Nucleus accumbens (tissue), 56 donors: ENCODE measurements around the gene METTL17.
A peak's percentile ranks its signal among the peaks of the same experiment; 100 is the strongest.
"Not testable (repeated sequence)": the region's sequence is repeated elsewhere in the genome, so short reads cannot be mapped to it uniquely, and the experiment has no call there.

Experiments used
- DNase-seq, 56 donors: peaks; one replicate each; lab custom pipeline; 2025; lab: John Stamatoyannopoulos, UW

The METTL17 gene

DNA sequence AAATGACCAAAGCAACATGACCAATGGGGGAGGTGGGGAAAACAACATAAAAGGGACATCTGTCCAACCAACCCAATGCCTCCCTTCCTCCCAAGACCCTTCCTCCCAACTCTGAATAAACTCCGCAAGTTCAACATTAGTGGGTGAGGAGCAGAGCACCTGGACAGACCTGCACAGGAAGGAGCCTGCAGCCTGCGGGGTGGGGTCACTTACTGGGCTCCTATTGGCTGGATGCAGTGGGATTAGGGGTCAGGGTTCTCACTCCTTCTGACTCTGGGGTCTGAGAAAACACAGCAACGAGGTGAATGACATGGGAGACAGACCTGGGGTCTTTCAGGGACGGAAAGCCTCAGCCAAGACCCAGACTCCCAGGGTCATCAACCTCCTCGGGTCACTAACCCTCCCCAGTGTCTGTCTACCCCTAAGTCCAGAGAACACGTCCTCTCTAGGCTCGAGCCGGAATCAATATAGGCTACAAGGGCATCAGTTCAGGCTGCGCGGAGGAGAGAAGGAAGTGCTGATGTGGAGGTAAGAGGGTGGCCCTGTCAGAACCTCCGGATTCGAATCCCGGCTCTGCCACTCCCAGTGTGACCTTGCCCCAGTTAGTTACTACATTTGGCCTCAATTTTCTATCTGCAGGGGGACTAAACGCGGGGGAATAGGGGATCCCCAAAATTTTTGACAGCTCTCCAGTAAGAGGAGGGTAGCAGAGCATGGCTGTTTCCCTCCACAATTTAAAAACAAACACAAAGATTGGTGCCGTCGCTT lies 34.2 kb downstream of the METTL17 start:
- no peak for DNase-seq

DNA sequence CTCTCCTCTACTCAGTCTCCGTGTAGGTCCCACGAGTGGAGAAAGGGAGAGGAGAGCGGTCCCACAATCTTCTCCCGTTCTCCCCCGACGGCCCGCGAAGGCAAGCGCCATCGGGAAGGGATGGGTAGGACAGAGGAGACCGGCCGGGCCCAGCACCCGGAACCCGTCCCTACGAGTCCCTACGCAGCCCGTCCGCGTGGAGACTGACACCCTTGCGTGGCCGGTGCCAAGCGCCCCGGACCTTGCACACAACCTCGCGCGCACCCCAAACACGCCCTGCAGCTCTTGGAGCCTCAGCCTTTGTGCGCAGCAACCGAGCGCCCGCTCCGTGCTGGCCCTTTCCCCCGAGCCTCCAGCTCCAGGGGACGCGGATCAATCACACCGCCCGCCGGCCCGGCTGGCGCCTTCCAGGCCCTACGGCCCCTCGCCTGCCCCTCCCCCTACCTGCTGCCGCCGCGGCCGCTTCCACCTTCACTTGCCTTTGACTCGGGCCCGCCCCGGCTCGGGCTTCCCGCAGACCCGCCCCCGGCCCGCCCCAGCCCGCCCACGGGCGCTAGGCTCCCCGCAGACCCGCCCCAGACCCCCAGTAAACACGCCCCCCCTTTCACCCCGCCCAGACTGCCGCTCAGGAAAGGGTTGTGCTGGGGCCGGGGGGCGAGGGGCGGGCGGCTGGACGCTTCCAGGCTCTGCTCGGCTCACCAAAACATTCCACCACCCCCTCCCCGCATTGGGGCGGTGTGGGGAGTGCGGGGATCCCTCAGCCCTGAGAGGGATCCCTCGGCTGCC lies 35.0 kb downstream of the METTL17 start, which contains the start of gene NDRG2:
Gene NDRG2 (minus strand): TSS at position 477 of the 786 bp plus-strand sequence. CDS start 1,746 bp downstream, outside the sequence.
- peak in 53 of 56 donors; percentile 45 to 93 (median 78) for DNase-seq

DNA sequence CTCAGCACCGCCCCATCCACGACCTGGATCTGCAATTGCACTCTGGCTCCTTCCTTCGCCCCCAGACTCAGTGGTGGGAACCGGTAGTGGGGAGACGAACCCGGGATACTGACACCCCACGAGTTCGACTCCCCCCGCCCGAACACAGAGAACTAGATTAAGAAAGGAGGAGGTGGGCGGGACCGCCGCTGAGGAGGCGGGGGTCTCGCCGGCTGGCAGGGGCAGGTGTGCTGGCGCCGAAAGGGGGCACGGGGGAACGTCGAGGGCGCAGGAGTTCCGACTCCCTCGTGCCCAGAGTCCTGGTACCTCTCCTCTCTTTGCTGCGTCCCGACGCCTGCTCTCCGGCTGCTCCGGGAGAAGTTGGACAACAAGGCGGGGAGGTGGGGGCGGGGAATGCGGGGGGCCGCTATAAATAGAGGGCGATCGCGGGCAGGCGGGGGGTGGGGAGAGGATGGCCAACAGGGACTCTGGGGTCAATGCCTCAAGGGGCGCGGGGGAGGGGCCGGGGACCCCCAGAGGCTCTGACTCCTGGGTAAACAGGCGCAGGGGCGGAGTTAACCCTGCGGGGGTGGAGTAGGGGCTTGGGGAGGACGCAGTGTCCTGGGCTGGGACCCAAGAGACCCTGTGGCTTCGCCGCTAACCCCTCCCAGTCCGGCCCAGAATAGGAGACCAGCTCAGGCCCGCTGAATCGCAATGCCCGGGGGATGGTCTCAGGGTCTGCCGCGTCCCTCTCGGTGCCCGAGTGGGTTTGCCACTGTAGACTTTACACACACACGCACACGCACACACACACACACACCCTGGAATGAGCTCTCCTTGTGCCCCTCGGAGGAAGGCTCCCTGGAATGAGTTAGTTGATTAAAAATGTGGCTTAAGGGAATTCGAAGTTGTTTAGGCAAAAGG lies 35.8 kb downstream of the METTL17 start:
- DNase-seq, result peak; percentile 35 to 96 (median 86)

DNA sequence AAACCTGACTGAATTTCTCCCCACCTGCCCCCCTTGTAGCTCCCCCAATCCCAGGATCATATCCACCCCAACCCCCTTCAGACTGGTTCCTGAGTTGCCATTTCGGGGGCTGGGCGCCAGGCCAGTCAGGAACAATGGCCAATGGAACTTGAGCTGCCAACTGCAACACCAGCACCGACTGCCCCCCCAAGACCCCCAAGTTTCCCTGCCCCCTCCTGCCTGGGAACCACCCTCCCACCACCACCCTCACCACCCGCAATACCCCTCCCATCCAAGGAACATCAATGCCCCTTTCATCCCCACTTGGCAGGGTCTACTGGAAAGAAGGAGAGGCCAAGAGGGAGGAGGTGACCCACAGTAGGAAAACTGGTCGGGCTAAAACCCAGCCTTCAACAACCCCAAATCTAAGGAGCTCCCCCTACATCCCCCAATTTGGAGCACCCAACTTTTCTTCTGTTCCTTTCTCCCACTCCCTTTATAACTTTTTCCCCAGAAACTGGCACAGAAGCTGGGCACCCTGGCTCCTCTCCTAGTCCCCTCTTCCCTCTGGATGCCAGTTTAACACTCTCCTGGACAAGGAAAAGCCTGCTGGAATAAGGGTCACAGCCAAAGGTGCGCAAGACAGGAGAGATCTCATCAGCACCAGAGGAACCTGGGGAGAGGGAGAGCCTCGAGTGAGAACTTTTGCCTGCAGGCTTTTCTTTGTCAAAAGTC lies 36.7 kb downstream of the METTL17 start:
- DNase-seq, result peak in 55 of 56 donors; percentile 43 to 94 (median 85)

DNA sequence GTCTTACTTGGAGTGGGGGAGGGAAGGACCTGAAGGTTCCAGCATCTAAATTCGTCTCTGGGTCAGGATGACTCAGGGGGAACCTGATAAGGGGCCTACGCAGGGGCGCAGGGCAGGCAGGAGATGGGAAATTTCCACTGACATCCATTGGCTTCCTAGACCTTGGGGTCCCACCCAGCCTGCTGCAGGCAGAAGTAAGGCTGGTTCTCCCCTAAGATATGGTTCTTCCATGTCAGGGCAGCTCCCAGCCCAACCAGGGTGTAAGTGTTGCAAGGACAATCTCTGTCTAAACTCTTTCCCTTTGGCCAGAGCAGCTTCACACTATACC lies 37.2 kb downstream of the METTL17 start:
- DNase-seq, result peak in 4 of 56 donors; percentile 37 to 66 (median 50)

DNA sequence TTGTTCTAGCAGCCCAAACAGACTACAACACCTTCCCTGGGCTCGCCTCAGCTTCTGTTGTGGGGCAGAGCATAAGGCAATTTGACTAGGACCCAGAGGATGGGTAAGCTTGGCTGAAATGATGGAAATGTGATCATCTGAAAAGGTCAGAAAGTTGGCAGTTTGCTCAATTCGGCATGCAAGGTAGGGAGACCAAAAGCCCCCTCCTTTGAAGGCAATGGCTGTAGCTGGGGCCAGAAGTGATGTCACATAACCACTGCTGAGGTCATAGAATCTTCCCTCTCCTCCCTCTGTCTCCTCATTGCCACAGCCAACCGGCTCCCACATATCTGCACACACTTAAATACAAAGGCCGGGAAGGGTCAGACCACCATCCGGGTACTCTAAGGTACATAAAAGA lies 40.1 kb downstream of the METTL17 start, which contains the start of gene TPPP2:
Gene TPPP2 (plus strand): TSS at position 301 of the 400 bp plus-strand sequence. CDS start 365 bp downstream, outside the sequence.
- DNase-seq, result no peak

DNA sequence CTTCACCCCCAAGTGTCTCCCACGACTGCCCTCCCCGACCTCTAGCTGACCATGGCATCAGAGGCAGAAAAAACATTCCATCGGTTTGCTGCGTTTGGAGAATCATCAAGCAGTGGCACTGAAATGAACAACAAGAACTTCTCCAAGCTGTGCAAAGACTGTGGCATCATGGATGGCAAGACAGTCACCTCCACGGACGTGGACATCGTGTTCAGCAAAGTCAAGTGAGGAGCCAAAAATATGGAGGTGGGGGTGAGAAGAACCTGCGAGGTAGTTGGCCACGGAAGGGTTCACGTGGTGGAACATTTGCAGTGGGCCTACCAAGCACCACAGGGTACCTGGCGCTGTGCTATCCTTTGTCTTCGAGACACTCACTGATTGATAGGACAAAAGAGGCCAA lies 40.8 kb downstream of the METTL17 start:
- DNase-seq, result no peak

DNA sequence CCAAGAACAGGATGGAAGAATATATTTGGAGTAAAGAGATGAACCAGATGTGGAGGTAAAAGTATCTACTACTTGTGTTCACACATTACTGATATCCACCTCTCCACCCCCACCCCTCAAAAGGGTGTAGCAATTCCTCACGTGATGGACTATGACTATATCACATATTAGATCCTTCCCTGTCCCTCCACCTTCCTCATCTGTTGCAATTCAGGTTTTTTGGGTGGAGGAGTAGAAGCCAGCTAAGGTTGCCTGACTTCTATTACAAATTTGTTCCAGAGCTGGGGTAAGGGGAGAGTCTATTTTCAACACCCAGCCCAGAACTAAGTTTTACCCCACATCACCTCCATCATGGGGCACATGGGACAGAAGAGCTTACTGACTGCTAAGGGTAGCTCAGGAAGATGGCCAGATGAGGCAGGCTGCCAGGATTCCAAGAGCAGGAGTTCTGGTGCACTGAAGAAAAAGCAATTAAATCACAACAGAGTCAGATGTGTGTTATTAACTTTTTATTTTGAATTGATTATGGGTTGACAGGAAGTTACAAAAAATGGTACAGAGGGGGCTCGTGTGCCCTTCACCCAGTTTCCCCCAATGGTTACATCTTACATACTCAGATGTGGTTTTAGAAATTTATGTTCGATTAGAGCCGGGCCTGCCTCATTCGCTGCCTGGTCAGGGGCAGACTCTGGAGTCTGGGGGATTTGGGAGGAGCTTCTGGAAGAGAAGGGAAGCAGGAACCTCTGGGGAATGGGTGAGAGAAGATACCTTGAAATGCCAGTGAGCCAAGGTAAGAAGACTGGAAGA lies 42.7 kb downstream of the METTL17 start:
- DNase-seq, result peak in 3 of 56 donors; percentile 4 to 26 (median 17)

DNA sequence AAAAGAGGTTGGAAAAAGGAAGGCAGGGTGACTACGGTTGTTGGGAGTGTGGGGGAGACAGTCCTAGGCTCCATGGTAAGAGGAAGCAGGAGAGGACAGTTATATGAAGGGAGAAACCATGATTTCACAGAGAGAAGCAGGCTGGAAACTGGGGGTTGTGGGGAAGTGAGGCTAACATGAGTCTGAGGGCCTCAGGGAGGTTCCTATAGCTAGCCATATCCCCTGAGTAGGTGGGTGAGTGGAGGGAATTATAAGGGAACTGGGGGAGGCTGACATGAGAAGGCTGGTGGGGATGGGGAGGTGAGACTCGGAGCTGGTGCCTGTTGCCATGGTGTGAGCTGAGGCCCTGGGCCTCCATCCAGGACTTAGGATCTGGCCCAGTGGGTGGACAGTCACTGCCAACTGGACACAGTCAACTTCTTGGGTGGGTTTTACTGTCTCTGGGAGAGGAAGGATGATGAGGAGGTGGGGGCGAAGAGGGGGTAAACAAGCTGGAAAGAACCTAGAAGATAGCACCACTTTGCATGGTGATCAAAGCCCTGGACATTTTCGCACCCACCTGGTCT lies 43.4 kb downstream of the METTL17 start:
- DNase-seq, result peak in 9 of 56 donors; percentile 7 to 36 (median 23)

DNA sequence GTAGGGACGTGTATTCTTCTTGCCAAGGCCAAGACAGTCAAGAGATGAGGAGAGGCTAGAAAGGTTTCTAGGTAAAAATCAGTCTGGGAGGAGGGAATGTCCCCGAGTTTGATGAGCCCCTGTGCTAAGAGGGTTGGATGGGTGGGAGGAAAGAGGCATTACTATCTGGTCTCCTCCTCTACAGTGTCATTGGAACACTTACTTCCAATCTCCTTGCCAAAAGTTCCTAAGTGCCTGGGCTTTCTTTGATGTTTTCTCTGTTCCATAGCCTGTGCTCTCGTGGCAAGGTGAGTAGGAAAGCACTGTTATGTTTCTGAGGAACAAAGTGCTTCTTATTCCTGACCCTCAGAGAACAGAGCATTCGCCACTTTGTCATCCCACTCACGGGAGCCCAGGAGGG lies 44.9 kb downstream of the METTL17 start, which contains the start of gene RNASE13:
Gene RNASE13 (minus strand): TSS at position 101 of the 400 bp plus-strand sequence. CDS start 519 bp downstream, outside the sequence.
- no peak for DNase-seq

DNA sequence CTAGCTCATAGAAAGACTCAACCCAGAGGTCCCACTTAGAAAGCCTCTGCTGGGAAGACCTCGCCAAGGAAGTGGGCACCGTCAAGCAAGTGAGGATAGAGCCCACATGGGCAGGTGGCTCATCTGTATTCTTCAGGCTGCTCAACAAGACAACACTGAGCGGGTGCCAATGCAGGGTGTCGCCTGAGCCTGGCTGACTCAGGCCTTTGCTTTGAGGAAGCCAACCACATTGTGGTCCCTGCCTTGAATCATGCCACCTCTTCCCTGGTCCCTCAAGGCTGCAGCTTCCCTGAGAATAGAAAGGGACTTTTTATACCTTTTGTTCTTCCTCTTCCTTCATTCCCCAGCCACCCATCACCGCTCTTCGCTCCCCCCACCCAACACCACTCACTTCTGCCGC lies 47.0 kb downstream of the METTL17 start:
- peak in 4 of 56 donors; percentile 8 to 42 (median 26) for DNase-seq

DNA sequence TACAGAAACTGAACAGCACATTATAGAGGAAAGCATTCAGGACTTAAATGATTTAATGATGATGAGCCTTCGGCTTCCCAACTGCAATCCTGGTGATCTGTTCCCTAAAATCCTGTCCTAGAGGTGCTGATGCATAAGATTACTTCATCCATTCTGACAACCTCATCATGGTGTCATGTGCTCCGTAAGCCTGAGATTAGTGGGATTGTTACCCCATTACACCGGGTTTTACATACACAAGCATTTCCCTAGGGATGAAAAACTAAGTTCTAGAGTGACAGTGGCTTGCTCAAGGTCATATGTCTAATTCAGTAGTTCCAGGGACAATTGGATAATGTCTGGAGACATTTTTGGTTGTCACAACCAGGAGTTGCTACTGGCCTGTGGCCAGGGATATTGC lies 47.4 kb downstream of the METTL17 start:
- DNase-seq, result no peak

DNA sequence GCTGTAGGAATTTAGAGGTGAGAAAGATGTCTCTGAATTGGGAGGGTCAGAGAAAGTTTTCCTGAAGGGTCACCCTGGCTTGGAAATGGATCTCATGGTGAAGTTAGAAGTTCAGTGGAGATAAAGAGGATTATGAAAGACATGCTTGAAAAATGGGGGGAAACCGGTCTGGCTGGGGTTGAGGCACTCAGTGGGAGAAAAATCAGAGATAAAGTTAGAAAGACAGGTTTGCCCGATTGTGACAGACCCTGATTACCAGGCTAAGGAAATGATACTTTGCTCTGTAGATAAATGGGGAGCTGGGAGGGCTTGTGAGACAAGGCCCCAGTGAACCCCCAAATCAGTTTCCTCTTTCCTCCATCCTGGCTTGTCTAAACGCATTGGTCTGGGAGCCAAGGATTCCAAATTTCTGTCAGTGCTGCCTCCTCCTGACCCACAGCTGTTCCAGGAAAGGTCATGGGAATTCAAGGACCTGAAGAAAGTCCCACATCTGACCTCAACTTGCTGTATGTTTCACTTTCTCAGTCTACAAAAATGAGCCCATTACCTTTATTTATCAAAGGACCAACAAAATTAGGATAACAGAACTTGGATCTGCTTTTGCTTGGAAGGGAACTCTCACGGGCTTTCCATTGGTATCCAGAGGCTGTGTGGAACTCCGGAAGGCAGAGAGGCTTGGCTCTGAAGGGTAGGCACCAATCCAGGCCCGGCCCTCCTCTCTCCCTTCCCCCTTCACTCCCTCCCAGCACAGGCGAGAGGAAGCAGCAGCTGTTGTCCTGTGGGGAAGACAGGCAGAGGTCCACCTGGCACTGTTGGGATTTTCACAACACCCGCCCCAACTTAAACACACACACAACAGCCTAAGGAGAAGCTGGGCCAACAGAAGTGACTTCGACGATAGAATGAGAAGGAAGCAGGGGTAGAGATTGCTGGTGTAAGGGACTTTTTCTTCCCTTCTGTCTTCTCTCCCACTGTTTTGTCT lies 49.0 kb downstream of the METTL17 start:
- peak in 55 of 56 donors; percentile 19 to 90 (median 77) for DNase-seq

DNA sequence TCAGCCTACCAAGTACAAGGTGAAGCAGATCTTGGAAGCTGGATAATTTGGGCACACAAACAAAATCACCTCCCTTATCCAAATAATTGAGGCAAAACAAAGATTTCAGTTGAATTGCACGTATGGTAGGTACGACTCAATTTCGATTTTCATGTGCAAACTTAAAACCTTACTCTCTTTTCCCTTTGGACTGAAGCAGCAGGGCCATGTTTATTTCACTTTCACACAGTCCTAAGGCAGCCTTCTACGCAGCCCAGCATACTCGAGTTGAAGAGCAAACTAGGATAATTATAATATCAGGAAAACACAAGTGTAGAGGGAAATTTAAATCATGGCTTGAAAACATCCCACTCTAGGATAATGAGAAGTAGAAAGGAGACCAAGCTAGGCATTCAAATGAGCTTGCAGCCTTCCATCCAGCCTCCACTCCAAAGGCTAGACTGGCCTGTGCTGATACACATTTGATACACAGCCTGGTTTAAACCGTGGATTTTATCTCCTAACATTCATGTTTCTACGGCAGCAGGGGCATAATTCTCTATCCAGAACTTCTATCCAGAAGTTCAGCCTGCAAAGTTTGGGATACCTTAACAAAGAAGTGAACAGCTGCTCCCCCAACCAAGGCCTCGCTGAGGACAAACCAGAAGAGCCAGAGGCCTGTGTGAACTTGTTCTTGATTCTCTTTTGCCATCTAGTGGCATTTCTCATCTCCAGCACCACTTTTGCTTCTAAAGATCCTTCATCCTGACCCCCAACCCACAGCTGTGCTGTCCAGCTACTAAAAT lies 50.0 kb downstream of the METTL17 start:
- peak in 47 of 56 donors; percentile 7 to 80 (median 46) for DNase-seq

DNA sequence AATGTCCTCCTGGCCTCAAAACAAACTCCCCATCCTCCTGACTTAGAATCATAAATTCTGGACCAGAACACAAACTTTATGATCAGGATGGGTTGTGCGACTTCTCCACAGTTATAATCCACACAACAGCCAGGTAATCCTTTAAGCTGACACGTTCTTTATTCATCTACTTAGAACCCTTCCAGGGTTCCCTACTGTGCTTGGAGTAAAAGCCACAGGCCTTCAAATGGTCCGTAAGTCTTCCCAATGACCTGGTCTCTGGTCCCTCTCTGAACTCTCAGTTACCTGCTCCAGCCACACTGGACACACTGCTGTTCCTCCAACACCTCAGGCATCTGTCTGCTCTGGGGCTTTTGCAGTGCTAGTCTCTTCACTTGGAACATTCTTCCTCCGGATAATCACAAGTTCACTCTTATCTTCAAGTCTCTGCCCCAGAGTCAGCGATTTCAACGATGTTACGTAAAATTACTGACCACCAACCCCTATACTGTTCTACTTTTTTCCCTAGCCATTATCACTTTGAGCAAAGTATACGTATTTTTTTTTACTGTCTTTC lies 50.7 kb downstream of the METTL17 start:
- DNase-seq, result no peak

DNA sequence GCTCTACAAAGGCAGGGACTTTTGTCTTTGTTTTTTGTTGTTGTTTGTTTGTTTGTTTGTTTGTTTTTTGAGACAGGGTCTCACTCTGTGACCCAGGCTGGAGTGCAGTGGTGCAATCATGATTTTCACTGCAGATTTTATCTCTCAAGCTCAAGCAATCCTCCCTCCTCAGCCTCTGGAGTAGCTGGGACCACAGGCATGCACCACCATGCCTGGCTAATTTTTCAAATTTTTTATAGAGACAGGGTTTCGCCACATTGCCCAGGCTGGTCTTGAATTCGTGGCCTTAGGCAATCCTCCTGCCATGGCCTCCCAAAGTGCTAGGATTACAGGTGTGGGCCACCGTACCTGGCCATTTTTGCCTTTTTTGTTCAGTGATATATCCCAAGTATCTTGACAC lies 51.2 kb downstream of the METTL17 start:
- not testable (repeated sequence) for DNase-seq
